Measurements from ENCODE around the gene CCNJL.

The CCNJL gene

DNA sequence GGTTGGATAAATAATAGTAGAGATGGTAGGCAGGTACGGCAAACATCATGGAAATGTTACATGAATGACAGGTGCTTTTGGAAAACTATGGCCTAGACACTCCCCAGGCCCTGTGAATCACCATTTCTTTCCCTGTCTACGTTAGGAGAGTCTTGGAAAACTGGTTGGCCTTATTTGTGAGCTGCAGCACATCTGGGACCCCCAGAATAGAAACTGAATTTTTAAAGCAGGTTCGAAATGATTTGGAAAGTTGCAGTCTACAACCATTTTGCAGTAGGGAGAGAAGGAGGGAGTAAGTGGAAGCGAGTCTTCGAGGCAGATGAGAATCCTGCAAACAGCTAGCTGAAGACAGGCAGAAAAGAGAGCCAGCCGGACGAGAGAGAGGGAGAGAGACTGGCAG lies 45.0 kb upstream of the CCNJL start:
- TF ChIP-seq, protein P1, sequence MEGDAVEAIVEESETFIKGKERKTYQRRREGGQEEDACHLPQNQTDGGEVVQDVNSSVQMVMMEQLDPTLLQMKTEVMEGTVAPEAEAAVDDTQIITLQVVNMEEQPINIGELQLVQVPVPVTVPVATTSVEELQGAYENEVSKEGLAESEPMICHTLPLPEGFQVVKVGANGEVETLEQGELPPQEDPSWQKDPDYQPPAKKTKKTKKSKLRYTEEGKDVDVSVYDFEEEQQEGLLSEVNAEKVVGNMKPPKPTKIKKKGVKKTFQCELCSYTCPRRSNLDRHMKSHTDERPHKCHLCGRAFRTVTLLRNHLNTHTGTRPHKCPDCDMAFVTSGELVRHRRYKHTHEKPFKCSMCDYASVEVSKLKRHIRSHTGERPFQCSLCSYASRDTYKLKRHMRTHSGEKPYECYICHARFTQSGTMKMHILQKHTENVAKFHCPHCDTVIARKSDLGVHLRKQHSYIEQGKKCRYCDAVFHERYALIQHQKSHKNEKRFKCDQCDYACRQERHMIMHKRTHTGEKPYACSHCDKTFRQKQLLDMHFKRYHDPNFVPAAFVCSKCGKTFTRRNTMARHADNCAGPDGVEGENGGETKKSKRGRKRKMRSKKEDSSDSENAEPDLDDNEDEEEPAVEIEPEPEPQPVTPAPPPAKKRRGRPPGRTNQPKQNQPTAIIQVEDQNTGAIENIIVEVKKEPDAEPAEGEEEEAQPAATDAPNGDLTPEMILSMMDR (conservative IDR thresholded peaks at IDR 0.05; ENCODE audit: control insufficient read depth, insufficient read depth, low read depth, low read length): no peak
- H3K4me3 ChIP-seq (ENCODE audit: control insufficient read depth, low read depth, low read length): no peak overlapping the region
- no peak for DNase-seq (ENCODE audit: low read depth)

DNA sequence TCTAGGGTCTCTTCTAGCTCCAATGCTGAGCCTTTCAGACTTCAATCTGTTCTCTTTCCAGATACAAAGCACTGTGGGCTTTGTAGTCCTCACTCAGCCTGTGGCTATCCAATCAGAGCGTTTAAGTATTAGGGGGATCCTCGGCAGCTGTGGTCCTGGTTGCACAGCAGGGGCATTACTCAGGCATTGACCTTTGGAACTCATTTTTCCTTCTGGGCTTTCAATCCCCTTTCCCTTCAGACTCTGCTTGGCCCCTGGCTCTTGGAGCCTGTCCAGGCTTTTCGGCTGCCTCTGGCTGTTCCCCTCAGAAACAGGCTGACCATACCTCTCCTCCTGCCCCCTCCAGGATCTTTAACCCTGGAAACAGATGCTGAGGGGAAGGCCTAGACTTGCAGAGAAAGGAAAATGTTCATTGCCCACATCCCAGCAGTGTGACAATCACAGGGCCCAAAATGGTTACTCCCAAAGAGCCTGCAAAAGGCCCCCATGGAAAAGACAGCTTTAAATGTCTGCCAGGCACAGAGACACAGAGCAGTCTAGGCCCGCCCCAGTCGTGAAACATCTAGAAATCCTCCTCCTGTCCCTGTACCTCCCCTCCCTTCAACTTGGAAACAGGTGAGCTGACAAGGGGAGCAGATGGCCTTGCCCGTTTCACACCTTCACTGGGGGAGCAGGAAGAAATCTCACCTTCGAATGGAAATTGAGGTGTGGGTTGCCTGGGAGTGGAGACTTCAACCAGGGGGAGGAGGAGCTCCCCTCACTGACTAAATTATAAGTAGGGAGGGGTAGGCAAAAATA lies 44.4 kb upstream of the CCNJL start:
- DNase-seq (ENCODE audit: low read depth): no peak
- no peak overlapping the region for H3K4me3 ChIP-seq (ENCODE audit: control insufficient read depth, low read depth, low read length)
- TF ChIP-seq, protein P1 (conservative IDR thresholded peaks at IDR 0.05; ENCODE audit: control insufficient read depth, insufficient read depth, low read depth, low read length): no peak

DNA sequence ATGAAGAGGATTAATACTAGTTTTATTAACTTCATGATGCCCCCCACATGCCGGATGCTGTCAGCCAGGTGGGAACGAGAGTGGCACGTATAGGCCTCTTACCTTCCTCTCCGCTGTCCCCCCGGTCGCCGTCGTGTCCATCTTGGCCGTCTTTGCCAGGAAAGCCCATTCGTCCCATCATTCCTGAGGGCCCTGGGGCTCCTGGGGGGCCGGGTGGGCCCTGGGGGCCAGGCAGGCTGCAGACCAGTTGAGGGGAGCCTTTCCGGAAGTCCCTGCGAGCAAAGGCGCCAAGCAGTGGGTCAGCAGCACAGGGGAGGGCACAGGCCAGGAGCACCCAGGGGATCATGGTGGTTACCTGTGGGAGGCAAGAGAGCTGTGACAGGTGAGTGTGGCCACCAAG lies 42.3 kb upstream of the CCNJL start:
- TF ChIP-seq, protein P1 (conservative IDR thresholded peaks at IDR 0.05; ENCODE audit: control insufficient read depth, insufficient read depth, low read depth, low read length): no peak
- H3K4me3 ChIP-seq (ENCODE audit: control insufficient read depth, low read depth, low read length): no peak overlapping the region
- DNase-seq (ENCODE audit: low read depth): no peak

DNA sequence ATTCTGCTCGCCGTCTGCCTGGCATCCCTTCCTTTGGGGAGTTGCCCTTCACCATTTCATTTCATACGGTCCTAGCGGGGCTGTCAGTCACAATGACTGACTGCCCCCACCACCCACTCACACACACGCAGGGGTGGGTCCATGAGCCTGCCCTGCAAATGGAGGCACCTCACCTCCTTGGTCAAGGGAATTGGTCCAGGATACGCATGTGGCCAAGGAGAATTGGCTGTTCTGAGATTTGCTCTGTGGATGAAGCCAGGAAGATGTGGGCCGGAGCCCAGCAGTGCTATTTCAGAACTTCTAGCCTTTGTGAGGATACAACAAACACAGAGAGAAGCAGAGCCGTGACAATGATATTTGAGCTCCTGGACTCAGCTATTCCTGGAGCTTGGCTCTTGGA lies 41.0 kb upstream of the CCNJL start:
- TF ChIP-seq, protein P1 (conservative IDR thresholded peaks at IDR 0.05; ENCODE audit: control insufficient read depth, insufficient read depth, low read depth, low read length): no peak
- no peak for DNase-seq (ENCODE audit: low read depth)
- H3K4me3 ChIP-seq (ENCODE audit: control insufficient read depth, low read depth, low read length): no peak overlapping the region

DNA sequence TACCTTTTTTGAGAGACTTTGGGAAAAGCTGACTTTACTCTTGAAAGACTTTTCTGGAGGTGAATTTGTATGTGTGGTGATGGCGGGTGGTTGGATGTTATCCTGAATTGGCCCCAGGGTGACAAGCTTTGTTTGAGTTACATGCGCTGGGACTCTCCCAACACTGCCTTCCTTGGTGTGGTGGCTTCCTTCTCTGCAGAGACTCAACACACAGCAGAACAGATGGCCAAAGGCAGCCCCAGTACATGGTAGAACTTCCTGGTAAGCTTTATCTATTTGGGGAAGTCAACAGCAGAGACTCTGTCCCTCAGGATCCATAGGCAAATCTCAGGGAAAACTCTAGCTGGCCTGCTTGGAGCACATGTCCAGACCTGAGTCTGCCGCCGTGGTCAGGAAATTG lies 39.9 kb upstream of the CCNJL start:
- no peak for DNase-seq (ENCODE audit: low read depth)

DNA sequence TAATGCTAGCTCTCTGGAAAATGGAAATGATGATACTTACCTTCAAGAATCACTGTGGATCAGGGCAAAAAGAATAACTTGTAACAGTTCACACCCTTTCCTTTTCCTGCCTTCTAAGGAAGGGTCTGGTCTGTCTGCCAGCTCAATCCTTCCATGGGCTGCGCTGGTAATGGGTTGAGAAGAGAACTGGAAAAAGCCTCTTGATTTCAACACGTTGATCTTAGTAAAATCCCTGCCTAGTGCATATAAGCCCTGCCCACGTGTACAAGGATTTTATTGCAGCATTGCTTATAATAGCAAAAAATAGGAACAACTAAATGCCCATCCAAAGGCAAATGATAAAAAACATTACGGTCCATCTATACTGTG lies 37.6 kb upstream of the CCNJL start:
- DNase-seq (ENCODE audit: low read depth): no peak
- TF ChIP-seq, protein P1 (conservative IDR thresholded peaks at IDR 0.05; ENCODE audit: control insufficient read depth, insufficient read depth, low read depth, low read length): no peak
- H3K4me3 ChIP-seq (ENCODE audit: control insufficient read depth, low read depth, low read length): no peak overlapping the region

More for the DNA sequence above, 39.9 kb upstream of the CCNJL start:
- no peak overlapping the region for H3K4me3 ChIP-seq (ENCODE audit: control insufficient read depth, low read depth, low read length)
- TF ChIP-seq, protein P1 (conservative IDR thresholded peaks at IDR 0.05; ENCODE audit: control insufficient read depth, insufficient read depth, low read depth, low read length): no peak
